Activated B cell treated with CpG ODN at 0.5 μM for 24 hours (primary cell): ENCODE measurements around the gene GPR152. TPM values are rescaled to one million over a fixed set of nuclear protein-coding genes. Genes with fewer than 3 reads are reported as not detected.

ENCODE experiments used
- ATAC-seq: fragments of 200-7000 bp; cut with Tn5 transposase; one replicate; pipeline ENCODE4 v1.10.0; 2021; ENCODE audit warnings: low read depth, mild to moderate bottlenecking, moderate library complexity
- CTCF ChIA-PET: fragments of 350-600 bp; sonication (Branson Sonifier 250); formaldehyde crosslinking; loops from one replicate; lab custom pipeline; 2021; ENCODE audit warnings: antibody characterized with exemption; lab: Charles Lee
- POLR2A ChIA-PET: fragments of 350-600 bp; sonication (Branson Sonifier 250); formaldehyde crosslinking; loops from one replicate; lab custom pipeline; 2021; ENCODE audit warnings: antibody characterized with exemption; lab: Charles Lee
- DNase-seq: peaks from one replicate; pipeline ENCODE4 v3.0.0; 2022
- H3K27ac Mint-ChIP-seq: one replicate; pipeline ENCODE4 v1.8.0; 2020; ENCODE audit warnings: mixed read lengths
- H3K27me3 Mint-ChIP-seq: one replicate; pipeline ENCODE4 v1.8.0; 2021; ENCODE audit warnings: mixed read lengths
- H3K36me3 Mint-ChIP-seq: one replicate; pipeline ENCODE4 v1.8.0; 2021; ENCODE audit warnings: low read depth, mixed read lengths
- H3K4me1 Mint-ChIP-seq: one replicate; pipeline ENCODE4 v1.8.0; 2021; ENCODE audit warnings: mixed read lengths
- H3K4me3 Mint-ChIP-seq: one replicate; pipeline ENCODE4 v1.8.0; 2020; ENCODE audit warnings: mild to moderate bottlenecking, mixed read lengths
- H3K9me3 Mint-ChIP-seq: one replicate; pipeline ENCODE4 v1.8.0; 2020; ENCODE audit warnings: mixed read lengths
- intact Hi-C: fragments of 100-400 bp; cut with micrococcal nuclease; formaldehyde crosslinking; loops from one replicate; pipeline ENCODE4 v1.15.1; 2024
- total RNA-seq: library from RNA; stranded (reverse); gene quantifications from 2 replicates; pipeline ENCODE4 v1.2.3, GENCODE V29; 2022
- TF ChIP-seq, protein P1 (sequence below): fragments of 200-600 bp; IDR thresholded peaks from one replicate; pipeline ENCODE4 v1.8.0; 2022; ENCODE audit warnings: antibody characterized with exemption, mild to moderate bottlenecking

Gene GPR152
- total RNA-seq, 1 donor from 2014 or later: not detected

DNA sequence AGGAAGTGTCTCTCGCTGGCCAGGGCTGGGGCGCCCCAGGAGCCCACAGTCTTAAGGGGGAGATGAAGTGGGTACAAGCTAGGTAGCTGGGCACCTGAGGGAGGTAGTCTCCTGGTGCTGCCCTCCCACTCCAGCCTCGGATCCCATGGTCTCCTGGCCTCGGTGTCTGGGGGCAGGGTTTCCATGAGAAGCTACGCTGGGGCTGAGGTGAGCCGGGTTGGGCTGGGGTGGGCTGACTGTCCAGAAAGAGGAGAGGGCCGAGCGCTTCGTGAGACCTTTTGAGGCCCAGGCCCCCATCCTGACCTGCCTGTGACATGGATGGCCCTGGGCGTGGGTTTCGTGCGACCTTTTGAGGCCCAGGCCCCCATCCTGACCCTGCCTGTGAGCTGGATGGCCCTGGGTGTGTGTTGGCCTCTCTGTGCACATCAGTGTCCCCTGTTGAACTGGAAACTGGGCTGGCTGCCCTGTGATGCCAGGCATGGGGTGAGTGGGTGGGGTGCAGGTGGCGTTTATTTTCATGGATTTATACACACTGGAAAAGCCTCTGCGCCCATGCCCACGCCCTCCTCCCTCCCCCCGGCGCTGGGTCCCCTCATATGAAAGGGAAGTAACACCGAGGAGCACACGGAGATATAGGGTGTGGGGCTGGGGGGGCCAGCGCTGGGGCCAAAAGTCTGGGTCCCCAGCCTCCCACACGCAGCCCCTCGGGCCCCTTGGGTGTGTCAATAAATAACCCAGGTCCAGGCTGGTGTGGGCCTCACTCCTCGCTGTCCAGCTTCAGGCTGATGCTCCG lies 38.9 kb upstream of the GPR152 start:
- ChIA-PET CTCF (no interaction called here), POLR2A (interaction anchor here (0.6 to 11.1 kb wide), 5 partner anchors 9 to 90 kb away, joined by 3 to 189 read pairs (median 3); partner anchors contain the start of genes AIP, PPP1CA and PTPRCAP)
- ATAC-seq: no peak

DNA sequence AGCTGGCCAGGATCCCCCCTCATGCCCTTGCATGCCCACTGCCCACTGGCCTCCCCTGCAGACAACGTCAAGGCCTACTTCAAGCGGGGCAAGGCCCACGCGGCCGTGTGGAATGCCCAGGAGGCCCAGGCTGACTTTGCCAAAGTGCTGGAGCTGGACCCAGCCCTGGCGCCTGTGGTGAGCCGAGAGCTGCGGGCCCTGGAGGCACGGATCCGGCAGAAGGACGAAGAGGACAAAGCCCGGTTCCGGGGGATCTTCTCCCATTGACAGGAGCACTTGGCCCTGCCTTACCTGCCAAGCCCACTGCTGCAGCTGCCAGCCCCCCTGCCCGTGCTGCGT lies 38.2 kb upstream of the GPR152 start:
- peaks cover 80% of the 10 kb centered on the region for H3K36me3 Mint-ChIP-seq
- H3K27me3 Mint-ChIP-seq: no peaks in the 10 kb centered on the region
- ATAC-seq (no peak), DNase-seq (no peak)
- ChIA-PET CTCF (no interaction called here), POLR2A (interaction anchor here (0.6 to 11.1 kb wide), 5 partner anchors 8 to 89 kb away, joined by 3 to 189 read pairs (median 4); partner anchors contain the start of genes AIP, PPP1CA and PTPRCAP)
- H3K4me3 Mint-ChIP-seq: no peak overlapping the region
- TF ChIP-seq, protein P1, sequence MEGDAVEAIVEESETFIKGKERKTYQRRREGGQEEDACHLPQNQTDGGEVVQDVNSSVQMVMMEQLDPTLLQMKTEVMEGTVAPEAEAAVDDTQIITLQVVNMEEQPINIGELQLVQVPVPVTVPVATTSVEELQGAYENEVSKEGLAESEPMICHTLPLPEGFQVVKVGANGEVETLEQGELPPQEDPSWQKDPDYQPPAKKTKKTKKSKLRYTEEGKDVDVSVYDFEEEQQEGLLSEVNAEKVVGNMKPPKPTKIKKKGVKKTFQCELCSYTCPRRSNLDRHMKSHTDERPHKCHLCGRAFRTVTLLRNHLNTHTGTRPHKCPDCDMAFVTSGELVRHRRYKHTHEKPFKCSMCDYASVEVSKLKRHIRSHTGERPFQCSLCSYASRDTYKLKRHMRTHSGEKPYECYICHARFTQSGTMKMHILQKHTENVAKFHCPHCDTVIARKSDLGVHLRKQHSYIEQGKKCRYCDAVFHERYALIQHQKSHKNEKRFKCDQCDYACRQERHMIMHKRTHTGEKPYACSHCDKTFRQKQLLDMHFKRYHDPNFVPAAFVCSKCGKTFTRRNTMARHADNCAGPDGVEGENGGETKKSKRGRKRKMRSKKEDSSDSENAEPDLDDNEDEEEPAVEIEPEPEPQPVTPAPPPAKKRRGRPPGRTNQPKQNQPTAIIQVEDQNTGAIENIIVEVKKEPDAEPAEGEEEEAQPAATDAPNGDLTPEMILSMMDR: no peak
- no peaks in the 10 kb centered on the region for H3K9me3 Mint-ChIP-seq
- intact Hi-C loops: no loop called here
- peaks cover 26% of the 10 kb centered on the region for H3K4me1 Mint-ChIP-seq
- H3K27ac Mint-ChIP-seq: peak overlapping the region; percentile 57

More for the DNA sequence above, 38.9 kb upstream of the GPR152 start:
- peaks cover 81% of the 10 kb centered on the region for H3K36me3 Mint-ChIP-seq
- H3K27me3 Mint-ChIP-seq: no peaks in the 10 kb centered on the region
- H3K4me1 Mint-ChIP-seq: peaks cover 19% of the 10 kb centered on the region
- H3K4me3 Mint-ChIP-seq: no peak overlapping the region
- TF ChIP-seq, protein P1: no peak
- H3K27ac Mint-ChIP-seq: no peak overlapping the region
- H3K9me3 Mint-ChIP-seq: no peaks in the 10 kb centered on the region
- DNase-seq: no peak
- intact Hi-C loops: no loop called here

DNA sequence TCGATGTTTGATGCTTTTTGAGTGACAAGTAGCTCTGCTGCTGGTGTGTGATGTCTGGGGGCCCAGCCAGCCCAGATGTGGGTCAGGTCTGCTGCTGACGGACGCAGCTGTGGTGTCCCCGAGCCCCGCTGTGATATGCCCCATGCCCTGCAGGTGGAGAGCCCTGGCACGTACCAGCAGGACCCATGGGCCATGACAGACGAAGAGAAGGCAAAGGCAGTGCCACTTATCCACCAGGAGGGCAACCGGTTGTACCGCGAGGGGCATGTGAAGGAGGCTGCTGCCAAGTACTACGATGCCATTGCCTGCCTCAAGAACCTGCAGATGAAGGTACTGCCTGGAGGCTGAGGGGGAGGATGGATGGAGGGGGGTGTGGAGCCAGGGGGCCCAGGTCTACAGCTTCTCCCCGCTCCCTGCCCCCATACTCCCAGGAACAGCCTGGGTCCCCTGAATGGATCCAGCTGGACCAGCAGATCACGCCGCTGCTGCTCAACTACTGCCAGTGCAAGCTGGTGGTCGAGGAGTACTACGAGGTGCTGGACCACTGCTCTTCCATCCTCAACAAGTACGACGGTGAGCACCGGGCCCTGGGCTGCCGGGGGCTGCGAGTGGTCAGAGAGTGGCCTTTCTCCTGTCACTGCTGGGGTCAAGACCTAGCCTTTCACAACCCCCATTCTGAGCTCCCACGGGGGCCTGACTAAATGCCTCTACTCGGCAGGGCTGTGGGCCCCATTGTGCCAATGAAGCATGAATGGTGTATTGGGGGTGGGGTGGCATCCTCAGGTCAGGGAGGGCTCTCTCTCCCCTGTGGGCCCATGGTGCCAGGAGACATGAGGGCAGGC lies 37.6 kb upstream of the GPR152 start:
- Mint-ChIP-seq H3K4me1 (peaks cover 31% of the 10 kb centered on the region), H3K4me3 (no peak overlapping the region), H3K9me3 (no peaks in the 10 kb centered on the region), H3K36me3 (peaks cover 76% of the 10 kb centered on the region), H3K27me3 (no peaks in the 10 kb centered on the region), H3K27ac (peak overlapping the region; percentile 73)
- CTCF ChIA-PET: no interaction called here
- intact Hi-C loops: no loop called here
- ATAC-seq: no peak
- POLR2A ChIA-PET: interaction anchor here (1.0 to 11.1 kb wide), 4 partner anchors 7 to 89 kb away, joined by 3 to 189 read pairs (median 6); partner anchors contain the start of genes AIP, PPP1CA and PTPRCAP
- DNase-seq: no peak
- TF ChIP-seq, protein P1: no peak

DNA sequence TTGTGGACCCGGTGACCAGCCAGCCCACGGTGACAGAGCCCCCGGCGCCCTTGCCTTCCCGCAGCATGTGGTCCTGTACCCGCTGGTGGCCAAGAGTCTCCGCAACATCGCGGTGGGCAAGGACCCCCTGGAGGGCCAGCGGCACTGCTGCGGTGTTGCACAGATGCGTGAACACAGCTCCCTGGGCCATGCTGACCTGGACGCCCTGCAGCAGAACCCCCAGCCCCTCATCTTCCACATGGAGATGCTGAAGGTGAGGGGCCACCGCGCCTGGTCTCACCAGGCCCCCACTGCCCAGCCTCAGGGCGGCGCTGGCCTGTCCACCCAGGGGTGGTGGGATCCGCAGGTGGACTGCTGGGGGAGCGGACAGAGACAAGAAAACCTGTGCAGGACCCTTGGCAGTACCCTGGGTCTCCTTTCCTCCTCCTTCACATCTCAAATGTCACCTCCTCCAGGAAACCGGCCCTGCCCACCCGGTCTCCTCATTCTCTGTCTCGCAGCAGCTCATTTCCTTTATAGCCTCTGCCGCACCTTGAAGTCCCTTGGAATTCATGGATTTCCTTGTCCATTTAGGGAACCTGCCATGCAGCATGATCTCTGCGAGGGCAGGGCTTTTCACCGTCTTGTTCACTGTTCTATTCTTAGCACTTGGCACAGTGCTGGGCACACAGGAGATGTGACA lies 36.8 kb upstream of the GPR152 start:
- intact Hi-C loops: no loop called here
- Mint-ChIP-seq H3K4me3 (no peak overlapping the region), H3K4me1 (peaks cover 39% of the 10 kb centered on the region), H3K27ac (peak overlapping the region; percentile 73), H3K36me3 (peaks cover 79% of the 10 kb centered on the region), H3K27me3 (no peaks in the 10 kb centered on the region), H3K9me3 (no peaks in the 10 kb centered on the region)
- CTCF ChIA-PET: no interaction called here
- ATAC-seq: no peak
- DNase-seq: no peak
- POLR2A ChIA-PET: interaction anchor here (1.0 to 11.1 kb wide), 3 partner anchors 9 to 88 kb away, joined by 4 to 189 read pairs (median 7); partner anchors contain the start of genes PPP1CA and PTPRCAP
- TF ChIP-seq, protein P1: no peak
